Nephron progenitor cell (in vitro differentiated cells): ENCODE results near the gene SHISAL2B.

Experiments
- DNase-seq: peaks from one replicate; pipeline ENCODE4 v3.0.0; 2021
- H3K27ac Mint-ChIP-seq: 2 replicates; pipeline ENCODE4 v1.8.0; 2021; ENCODE audit warnings: mild to moderate bottlenecking, moderate library complexity, mixed read lengths
- H3K27me3 Mint-ChIP-seq: 2 replicates; pipeline ENCODE4 v1.8.0; 2021; ENCODE audit warnings: mild to moderate bottlenecking, low read depth, mixed read lengths; ENCODE audit not compliant: poor library complexity
- H3K36me3 Mint-ChIP-seq: 2 replicates; pipeline ENCODE4 v1.8.0; 2021; ENCODE audit warnings: low read depth, mixed read lengths
- H3K4me1 Mint-ChIP-seq: 2 replicates; pipeline ENCODE4 v1.8.0; 2021; ENCODE audit warnings: mixed read lengths
- H3K4me3 Mint-ChIP-seq: 2 replicates; pipeline ENCODE4 v1.8.0; 2021; ENCODE audit warnings: mild to moderate bottlenecking, moderate library complexity, mixed read lengths
- H3K9me3 Mint-ChIP-seq: 2 replicates; pipeline ENCODE4 v1.8.0; 2021; ENCODE audit warnings: mild to moderate bottlenecking, moderate library complexity, mixed read lengths
- TF ChIP-seq, protein P1 (sequence below): fragments of 200-600 bp; sonication (generic); IDR thresholded peaks from 2 replicates; pipeline ENCODE4 v1.5.0; 2021; ENCODE audit warnings: antibody characterized with exemption

Gene SHISAL2B

GRCh38 chr5:64759960-64760660 is 69.8 kb downstream of the SHISAL2B start:
- Mint-ChIP-seq H3K4me1 (peaks cover 8% of the 10 kb centered on the region), H3K4me3 (no peak overlapping the region), H3K36me3 (peaks cover 49% of the 10 kb centered on the region), H3K27ac (peak overlapping the region; percentile 11), H3K9me3 (no peaks in the 10 kb centered on the region), H3K27me3 (no peaks in the 10 kb centered on the region)
- no peak for DNase-seq
- TF ChIP-seq, protein P1, sequence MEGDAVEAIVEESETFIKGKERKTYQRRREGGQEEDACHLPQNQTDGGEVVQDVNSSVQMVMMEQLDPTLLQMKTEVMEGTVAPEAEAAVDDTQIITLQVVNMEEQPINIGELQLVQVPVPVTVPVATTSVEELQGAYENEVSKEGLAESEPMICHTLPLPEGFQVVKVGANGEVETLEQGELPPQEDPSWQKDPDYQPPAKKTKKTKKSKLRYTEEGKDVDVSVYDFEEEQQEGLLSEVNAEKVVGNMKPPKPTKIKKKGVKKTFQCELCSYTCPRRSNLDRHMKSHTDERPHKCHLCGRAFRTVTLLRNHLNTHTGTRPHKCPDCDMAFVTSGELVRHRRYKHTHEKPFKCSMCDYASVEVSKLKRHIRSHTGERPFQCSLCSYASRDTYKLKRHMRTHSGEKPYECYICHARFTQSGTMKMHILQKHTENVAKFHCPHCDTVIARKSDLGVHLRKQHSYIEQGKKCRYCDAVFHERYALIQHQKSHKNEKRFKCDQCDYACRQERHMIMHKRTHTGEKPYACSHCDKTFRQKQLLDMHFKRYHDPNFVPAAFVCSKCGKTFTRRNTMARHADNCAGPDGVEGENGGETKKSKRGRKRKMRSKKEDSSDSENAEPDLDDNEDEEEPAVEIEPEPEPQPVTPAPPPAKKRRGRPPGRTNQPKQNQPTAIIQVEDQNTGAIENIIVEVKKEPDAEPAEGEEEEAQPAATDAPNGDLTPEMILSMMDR, result no peak

GRCh38 chr5:64763948-64764503 is 73.7 kb downstream of the SHISAL2B start:
- H3K9me3 Mint-ChIP-seq, result no peaks in the 10 kb centered on the region
- H3K27me3 Mint-ChIP-seq, result no peaks in the 10 kb centered on the region
- peaks cover 26% of the 10 kb centered on the region for H3K4me1 Mint-ChIP-seq
- no peak overlapping the region for H3K27ac Mint-ChIP-seq
- TF ChIP-seq, protein P1, result no peak
- peaks cover 26% of the 10 kb centered on the region for H3K36me3 Mint-ChIP-seq
- no peak for DNase-seq
- H3K4me3 Mint-ChIP-seq, result no peak overlapping the region

DNA sequence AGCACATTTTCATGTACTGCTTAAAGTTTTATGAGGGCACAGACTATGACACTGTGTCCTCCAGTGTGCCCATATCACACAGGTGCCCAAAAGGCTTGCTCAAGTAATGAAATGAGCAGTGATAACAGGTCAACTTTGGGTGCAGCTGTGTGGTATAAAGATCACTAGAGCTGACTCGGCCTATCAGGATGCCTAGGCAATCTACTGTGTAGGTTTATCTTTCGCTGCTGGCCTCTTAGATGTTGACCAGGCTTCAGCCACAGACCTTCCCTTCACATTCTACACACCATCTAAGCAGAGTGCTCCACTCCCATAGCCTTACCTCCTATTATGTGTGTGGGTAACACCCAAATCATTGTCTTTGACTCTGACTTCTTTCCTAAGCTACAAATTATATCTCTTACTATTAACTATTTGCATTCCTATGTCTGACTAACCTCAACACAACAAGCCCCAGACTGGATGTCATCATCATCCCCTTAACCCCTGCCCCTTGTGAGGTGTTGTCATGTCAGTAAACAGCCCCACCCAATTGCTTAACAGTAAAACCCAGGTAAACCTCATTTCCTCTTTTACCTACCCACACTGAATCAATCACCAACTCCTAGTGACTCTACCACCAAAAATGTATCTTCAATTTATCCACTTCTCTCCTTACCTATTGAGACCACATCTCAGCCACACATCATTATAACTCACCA is 75.7 kb downstream of the SHISAL2B start:
- Mint-ChIP-seq H3K9me3 (no peaks in the 10 kb centered on the region), H3K4me1 (peaks cover 34% of the 10 kb centered on the region), H3K4me3 (no peak overlapping the region), H3K36me3 (peaks cover 22% of the 10 kb centered on the region), H3K27ac (no peak overlapping the region), H3K27me3 (no peaks in the 10 kb centered on the region)
- TF ChIP-seq, protein P1, result no peak
- DNase-seq, result no peak

- peaks cover 22% of the 10 kb centered on the region for H3K36me3 Mint-ChIP-seq
- H3K4me1 Mint-ChIP-seq, result peaks cover 36% of the 10 kb centered on the region
- peak overlapping the region; percentile 99 for H3K4me3 Mint-ChIP-seq
- H3K27me3 Mint-ChIP-seq, result no peaks in the 10 kb centered on the region
- no peak for DNase-seq
- H3K9me3 Mint-ChIP-seq, result no peaks in the 10 kb centered on the region
- TF ChIP-seq, protein P1, result no peak
- H3K27ac Mint-ChIP-seq, result no peak overlapping the region
Observed at GRCh38 chr5:64766941-64767340, 76.6 kb downstream of the SHISAL2B start.
